Endodermal cell (in vitro differentiated cells): ENCODE data around the gene LRBA. TPM values are rescaled to one million over a fixed set of nuclear protein-coding genes. Genes with fewer than 3 reads are reported as not detected.
"Not testable (repeated sequence)": the region's sequence is repeated elsewhere in the genome, so short reads cannot be mapped to it uniquely, and the experiment has no call there.

ENCODE experiments used
- DNase-seq: peaks from one replicate; pipeline ENCODE4 v3.0.0-alpha.2; 2017
- H3K27ac ChIP-seq: 2 replicates; pipeline ENCODE4 v1.5.1; 2013; ENCODE audit warnings: mild to moderate bottlenecking, low read depth, low read length, moderate library complexity
- H3K27me3 ChIP-seq: 2 replicates; pipeline ENCODE4 v1.6.1; 2013; ENCODE audit warnings: mild to moderate bottlenecking, low read length, moderate library complexity; ENCODE audit not compliant: insufficient read depth, control insufficient read depth, poor library complexity, severe bottlenecking
- H3K36me3 ChIP-seq: 2 replicates; pipeline ENCODE4 v1.7.0; 2013; ENCODE audit warnings: mild to moderate bottlenecking, low read length, moderate library complexity; ENCODE audit not compliant: control insufficient read depth, insufficient read depth
- H3K4me1 ChIP-seq: one replicate; pipeline ENCODE4 v1.7.0; 2013; ENCODE audit warnings: low read length; ENCODE audit not compliant: control insufficient read depth, insufficient read depth
- H3K4me3 ChIP-seq: 2 replicates; pipeline ENCODE4 v1.5.1; 2013; ENCODE audit warnings: mild to moderate bottlenecking, low read length, moderate library complexity
- H3K9ac ChIP-seq: 2 replicates; pipeline ENCODE4 v1.6.1; 2013; ENCODE audit warnings: mild to moderate bottlenecking, low read length, moderate library complexity; ENCODE audit not compliant: poor library complexity, severe bottlenecking; ENCODE audit errors: extremely low read depth
- H3K9me3 ChIP-seq: 2 replicates; pipeline ENCODE4 v1.6.1; 2013; ENCODE audit warnings: mild to moderate bottlenecking, low read length, moderate library complexity; ENCODE audit not compliant: control insufficient read depth
- H3K27ac Mint-ChIP-seq: 2 replicates; pipeline ENCODE4 v1.8.0; 2020; ENCODE audit warnings: mixed read lengths
- H3K27me3 Mint-ChIP-seq: 2 replicates; pipeline ENCODE4 v1.8.0; 2021; ENCODE audit warnings: mild to moderate bottlenecking, mixed read lengths; ENCODE audit not compliant: insufficient read depth
- H3K36me3 Mint-ChIP-seq: 2 replicates; pipeline ENCODE4 v1.8.0; 2020; ENCODE audit warnings: low read depth, mixed read lengths
- H3K4me1 Mint-ChIP-seq: 2 replicates; pipeline ENCODE4 v1.8.0; 2020; ENCODE audit warnings: mixed read lengths
- H3K4me3 Mint-ChIP-seq: 2 replicates; pipeline ENCODE4 v1.8.0; 2020; ENCODE audit warnings: mild to moderate bottlenecking, moderate library complexity, mixed read lengths
- H3K9me3 Mint-ChIP-seq: 2 replicates; pipeline ENCODE4 v1.8.0; 2020; ENCODE audit warnings: mild to moderate bottlenecking, mixed read lengths
- CTCF ChIP-seq: fragments of 200-600 bp; sonication (generic); conservative IDR thresholded peaks from 2 replicates; pipeline ENCODE4 v1.5.0; 2021; ENCODE audit warnings: antibody characterized with exemption, mild to moderate bottlenecking
- WGBS, 2 experiments: methylation state at CpG; one replicate each; pipeline versions ENCODE4 v1.1.5 to v1.1.7; 2013; ENCODE audit warnings: missing lambda C conversion rate in 2 of 2, mixed read lengths in 1 of 2; ENCODE audit not compliant: insufficient coverage in 1 of 2, insufficient read length in 1 of 2; 5-methylcytosine and 5-hydroxymethylcytosine counted together
- total RNA-seq, 2 donors: library from RNA; stranded (reverse); fragmentation: NEBNext Ultra II Directional in 1 of 2; extraction: Animal tissue kit (Norgen Biotek cat#: 25700) in 1 of 2; gene quantifications; 2 replicates in 1 of 2; 3 replicates in 1 of 2; pipeline ENCODE4 v1.2.1, GENCODE V29; 2021

The LRBA gene
- total RNA-seq, 2 donors from 2014 or later, result 77.3 to 95.9 TPM

GRCh38 chr4:150510176-150510865 lies 504.8 kb downstream of the LRBA start:
- peaks cover 6% of the 10 kb centered on the region for H3K4me1 Mint-ChIP-seq
- WGBS, 2 experiments, result 85 to 94% methylated on average over 2 to 4 of the region's 6 CpGs
- Histone ChIP-seq H3K36me3 (no peaks in the 10 kb centered on the region), H3K4me3 (no peak overlapping the region), H3K9me3 (peaks cover 7% of the 10 kb centered on the region), H3K27me3 (no peaks in the 10 kb centered on the region), H3K9ac (no peak overlapping the region), H3K27ac (no peak overlapping the region), H3K4me1 (peaks cover 1% of the 10 kb centered on the region)
- peaks cover 18% of the 10 kb centered on the region for H3K9me3 Mint-ChIP-seq
- TF ChIP-seq CTCF, result no peak
- H3K27me3 Mint-ChIP-seq, result no peaks in the 10 kb centered on the region
- DNase-seq, result no peak
- no peak overlapping the region for H3K4me3 Mint-ChIP-seq
- no peak overlapping the region for H3K27ac Mint-ChIP-seq
- peaks cover 11% of the 10 kb centered on the region for H3K36me3 Mint-ChIP-seq

GRCh38 chr4:150507656-150508055 lies 507.4 kb downstream of the LRBA start:
- peaks cover 16% of the 10 kb centered on the region for H3K36me3 Mint-ChIP-seq
- not testable (repeated sequence) for H3K9ac ChIP-seq, DNase-seq, H3K4me1 Mint-ChIP-seq, H3K9me3 ChIP-seq, H3K4me3 Mint-ChIP-seq, H3K27me3 Mint-ChIP-seq, H3K4me3 ChIP-seq, H3K4me1 ChIP-seq, H3K27me3 ChIP-seq, H3K27ac ChIP-seq, H3K27ac Mint-ChIP-seq, H3K36me3 ChIP-seq
- peaks cover 32% of the 10 kb centered on the region for H3K9me3 Mint-ChIP-seq
- 80 to 94% methylated on average over 2 to 3 of the region's 3 CpGs for WGBS, 2 experiments

GRCh38 chr4:150501983-150502382 lies 513.1 kb downstream of the LRBA start:
- H3K9me3 ChIP-seq, result no peaks in the 10 kb centered on the region
- no peak for TF ChIP-seq CTCF
- Mint-ChIP-seq H3K4me1 (peaks cover 12% of the 10 kb centered on the region), H3K4me3 (no peak overlapping the region), H3K9me3 (peaks cover 37% of the 10 kb centered on the region), H3K27ac (no peak overlapping the region), H3K36me3 (peaks cover 26% of the 10 kb centered on the region), H3K27me3 (no peaks in the 10 kb centered on the region)
- DNase-seq, result no peak
- no peaks in the 10 kb centered on the region for H3K36me3 ChIP-seq
- no peaks in the 10 kb centered on the region for H3K27me3 ChIP-seq
- no peak overlapping the region for H3K4me3 ChIP-seq
- H3K4me1 ChIP-seq, result peaks cover 3% of the 10 kb centered on the region
- H3K27ac ChIP-seq, result no peak overlapping the region
- H3K9ac ChIP-seq, result no peak overlapping the region
